Measurements from ENCODE around the gene DNAJC4. TPM values are rescaled to one million over a fixed set of nuclear protein-coding genes. Genes with fewer than 3 reads are reported as not detected.

The DNAJC4 gene
- total and polyA plus RNA-seq, 2 of the 8 experiments (the other 6 are each of a cell fraction or from before 2014, with no cell fraction given): 14.6 to 31.0 TPM

DNA sequence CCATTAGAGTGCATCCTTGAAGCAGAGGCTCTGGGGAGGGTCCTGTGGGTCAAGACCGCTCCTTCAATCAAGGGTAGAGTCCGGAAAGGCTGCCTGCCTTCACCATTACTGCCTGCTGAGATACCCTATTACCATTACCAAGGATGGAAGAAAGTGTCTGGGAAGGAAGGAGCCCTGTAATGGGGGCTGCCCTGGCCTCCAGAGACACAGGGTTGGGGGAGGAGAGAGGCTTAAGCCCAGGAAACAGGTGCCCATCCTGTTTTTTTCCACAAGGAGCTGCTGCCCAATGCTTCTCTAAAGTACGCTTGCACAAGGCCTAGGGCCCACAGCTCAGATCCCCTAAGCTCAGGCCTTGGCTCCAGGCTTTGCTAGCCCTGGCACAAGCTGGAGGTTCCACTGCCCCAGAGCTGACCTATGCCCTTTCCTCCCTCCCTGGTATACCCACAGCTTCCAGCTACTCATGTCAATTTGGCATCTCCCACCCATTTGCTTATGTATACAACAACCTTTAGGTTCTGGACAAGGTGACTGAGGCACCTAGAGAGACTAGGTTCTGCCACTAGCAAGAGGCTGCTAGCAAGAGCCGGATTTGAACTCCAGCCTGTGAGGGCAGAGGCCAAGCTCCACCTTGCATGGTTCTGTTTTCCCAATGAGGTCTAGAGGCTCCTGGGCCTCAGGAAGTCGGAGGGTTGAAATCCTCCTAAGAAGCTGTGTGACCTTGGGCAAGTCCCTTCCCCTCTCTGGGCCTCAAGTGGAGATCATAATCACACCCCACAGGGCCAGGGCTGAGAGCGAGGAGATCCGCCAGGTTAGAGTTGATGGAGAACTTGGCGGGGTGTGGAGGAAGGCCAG is 19.4 kb downstream of the DNAJC4 start (continued):
- TF ChIP-seq SUZ12 (IDR thresholded peaks at IDR 0.05; ENCODE audit: low read length) (no peak), CEBPB (IDR thresholded peaks at IDR 0.05; ENCODE audit: low read depth, low read length) (no peak), EGR1 (IDR thresholded peaks at IDR 0.05; ENCODE audit: borderline replicate concordance, low read depth, low read length) (no peak), PHF8 (conservative IDR thresholded peaks at IDR 0.05; ENCODE audit: low read depth, low read length) (no peak), POLR2A (IDR thresholded peaks at IDR 0.05; ENCODE audit: control extremely low read depth in 1 of 2, low read depth in 2 of 2, low read length in 2 of 2) (peak in 1 of 2 experiments; percentile 40; a peak in 2 of 3 replicates), ASH2L (IDR thresholded peaks at IDR 0.05; ENCODE audit: low read length) (peak; percentile 52), YY1 (IDR thresholded peaks at IDR 0.05; ENCODE audit: low read depth, low read length) (peak; percentile 84), BCL11A (IDR thresholded peaks at IDR 0.05; ENCODE audit: low read depth in 2 of 2, low read length in 2 of 2) (no peak), BRCA1 (IDR thresholded peaks at IDR 0.05; ENCODE audit: low read depth, low read length) (no peak), USF2 (IDR thresholded peaks at IDR 0.05; ENCODE audit: low read length) (no peak), SP2 (IDR thresholded peaks at IDR 0.05; ENCODE audit: low read length) (no peak), FOSL1 (IDR thresholded peaks at IDR 0.05; ENCODE audit: insufficient read depth, low read depth, low read length) (no peak), CBX8 (IDR thresholded peaks at IDR 0.05; ENCODE audit: borderline replicate concordance, low read depth, low read length) (no peak), CHD1 (IDR thresholded peaks at IDR 0.05; ENCODE audit: low read depth, low read length) (no peak), TAF7 (optimal IDR thresholded peaks at IDR 0.05; ENCODE audit: borderline replicate concordance, low read depth, low read length) (no peak), TCF12 (IDR thresholded peaks at IDR 0.05; ENCODE audit: low read depth, low read length) (peak; percentile 69; the same call in 1 of the 2 replicates), RXRA (IDR thresholded peaks at IDR 0.05; ENCODE audit: insufficient read depth, low read depth, low read length) (no peak), TBP (IDR thresholded peaks at IDR 0.05; ENCODE audit: low read depth, low read length) (0 out of 2 replicates have a peak, but pooled peaks have one; percentile 21), EP300 (IDR thresholded peaks at IDR 0.05; ENCODE audit: borderline replicate concordance in 1 of 2, low read depth in 2 of 2, low read length in 2 of 2) (peak in 1 of 2 experiments; percentile 60; a peak in 1 of 3 replicates), TAF1 (IDR thresholded peaks at IDR 0.05; ENCODE audit: low read depth, low read length) (peak; percentile 28; the same call in 1 of the 2 replicates), SIN3A (conservative IDR thresholded peaks at IDR 0.05 in 1 of 2, IDR thresholded peaks at IDR 0.05 in 1 of 2; ENCODE audit: low read depth in 1 of 2, low read length in 2 of 2) (no peak), TEAD4 (IDR thresholded peaks at IDR 0.05; ENCODE audit: low read depth, low read length) (no peak), POLR2AphosphoS5 (IDR thresholded peaks at IDR 0.05; ENCODE audit: low read depth, low read length) (no peak)
- TF ChIP-seq, protein P1, sequence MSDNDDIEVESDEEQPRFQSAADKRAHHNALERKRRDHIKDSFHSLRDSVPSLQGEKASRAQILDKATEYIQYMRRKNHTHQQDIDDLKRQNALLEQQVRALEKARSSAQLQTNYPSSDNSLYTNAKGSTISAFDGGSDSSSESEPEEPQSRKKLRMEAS (IDR thresholded peaks at IDR 0.05): no peak

All from H1 (cell line).